Esophagus squamous epithelium (tissue), 4 donors: ENCODE results near the gene ASGR2.

ENCODE experiments used
- POLR2A ChIP-seq, 4 donors: fragments of 450-650 bp; IDR thresholded peaks; one replicate each; pipeline ENCODE4 v1.6.1; 2017; ENCODE audit warnings: antibody characterized with exemption in 4 of 4, mild to moderate bottlenecking in 4 of 4, moderate library complexity in 3 of 4
- TF ChIP-seq, protein P1 (sequence below), 6 experiments: fragments of 450-650 bp in 4 of 6; fragments of 200-600 bp in 2 of 6; sonication (generic) in 2 of 6; IDR thresholded peaks; one replicate each; pipeline ENCODE4 v1.5.1; 2016 to 2019; ENCODE audit warnings: antibody characterized with exemption in 6 of 6, mild to moderate bottlenecking in 4 of 6, moderate library complexity in 4 of 6

DNA sequence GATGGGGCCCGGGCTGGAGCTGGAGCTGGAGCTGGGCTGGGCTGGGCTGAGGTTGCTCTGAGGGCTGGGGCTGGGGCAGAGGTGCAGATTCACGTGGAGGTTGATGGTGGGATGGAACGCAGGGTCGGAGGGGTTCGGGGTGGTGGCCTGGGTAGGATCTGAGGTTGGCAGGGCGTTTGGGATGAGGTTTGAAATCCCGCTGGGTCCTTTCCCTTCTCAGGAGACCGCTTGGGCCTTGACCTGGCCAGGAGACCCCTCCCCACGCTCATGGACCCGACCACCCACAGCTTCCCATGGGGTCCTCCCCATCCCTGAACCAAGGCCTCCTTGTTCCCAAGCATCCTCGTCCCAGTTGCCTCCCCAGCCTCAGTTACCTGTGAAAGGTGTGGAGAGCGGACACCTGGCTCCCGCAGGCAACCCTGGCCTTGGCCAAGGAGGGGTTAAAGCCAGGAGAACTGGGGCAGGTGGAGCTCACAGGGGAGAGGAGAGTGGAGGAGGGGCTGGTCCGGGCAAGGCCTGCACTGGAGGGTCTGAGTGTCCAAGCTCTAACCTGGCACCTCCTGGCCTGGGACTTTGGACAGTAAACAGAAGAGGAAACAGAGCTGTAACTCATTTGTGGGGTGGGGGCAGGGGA lies at the start of gene ASGR2:
- TF ChIP-seq POLR2A (IDR thresholded peaks at IDR 0.05): no peak
- TF ChIP-seq, protein P1, sequence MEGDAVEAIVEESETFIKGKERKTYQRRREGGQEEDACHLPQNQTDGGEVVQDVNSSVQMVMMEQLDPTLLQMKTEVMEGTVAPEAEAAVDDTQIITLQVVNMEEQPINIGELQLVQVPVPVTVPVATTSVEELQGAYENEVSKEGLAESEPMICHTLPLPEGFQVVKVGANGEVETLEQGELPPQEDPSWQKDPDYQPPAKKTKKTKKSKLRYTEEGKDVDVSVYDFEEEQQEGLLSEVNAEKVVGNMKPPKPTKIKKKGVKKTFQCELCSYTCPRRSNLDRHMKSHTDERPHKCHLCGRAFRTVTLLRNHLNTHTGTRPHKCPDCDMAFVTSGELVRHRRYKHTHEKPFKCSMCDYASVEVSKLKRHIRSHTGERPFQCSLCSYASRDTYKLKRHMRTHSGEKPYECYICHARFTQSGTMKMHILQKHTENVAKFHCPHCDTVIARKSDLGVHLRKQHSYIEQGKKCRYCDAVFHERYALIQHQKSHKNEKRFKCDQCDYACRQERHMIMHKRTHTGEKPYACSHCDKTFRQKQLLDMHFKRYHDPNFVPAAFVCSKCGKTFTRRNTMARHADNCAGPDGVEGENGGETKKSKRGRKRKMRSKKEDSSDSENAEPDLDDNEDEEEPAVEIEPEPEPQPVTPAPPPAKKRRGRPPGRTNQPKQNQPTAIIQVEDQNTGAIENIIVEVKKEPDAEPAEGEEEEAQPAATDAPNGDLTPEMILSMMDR (IDR thresholded peaks at IDR 0.05): no peak
